HepG2 (cell line): ENCODE data around the gene CALML4. TPM values are rescaled to one million over a fixed set of nuclear protein-coding genes. Genes with fewer than 3 reads are reported as not detected.
A peak's percentile ranks its signal among the peaks of the same experiment; 100 is the strongest.

Experiments used
- AGO2 ChIP-seq: fragments of 200-400 bp; formaldehyde crosslinking; optimal IDR thresholded peaks from 2 replicates; pipeline ENCODE3; 2017; ENCODE audit warnings: mild to moderate bottlenecking, low read depth, low read length, moderate library complexity
- IRF2 ChIP-seq: IDR thresholded peaks from 2 replicates; pipeline ENCODE4 v1.6.1; 2018; ENCODE audit warnings: missing genetic modification reagents, missing compliant biosample characterization
- PHF8 ChIP-seq: sonication (generic); formaldehyde crosslinking; IDR thresholded peaks from 2 replicates; pipeline ENCODE4 v1.5.0; 2020; ENCODE audit warnings: missing genetic modification reagents
- SIN3B ChIP-seq: fragments of 150-350 bp; IDR thresholded peaks from 2 replicates; pipeline ENCODE4 v1.6.1; 2014; ENCODE audit warnings: low read length
- STAG1 ChIP-seq: sonication (generic); formaldehyde crosslinking; IDR thresholded peaks from 2 replicates; pipeline ENCODE4 v1.4.0; 2020; ENCODE audit warnings: missing genetic modification reagents
- ZBTB21 ChIP-seq: sonication (generic); formaldehyde crosslinking; IDR thresholded peaks from 2 replicates; pipeline ENCODE4 v1.4.0; 2020; ENCODE audit warnings: missing genetic modification reagents
- ZNF17 ChIP-seq: sonication (generic); formaldehyde crosslinking; IDR thresholded peaks from 2 replicates; pipeline ENCODE4 v1.5.0; 2020; ENCODE audit warnings: mild to moderate bottlenecking, missing genetic modification reagents
- ZNF20 ChIP-seq: sonication (generic); formaldehyde crosslinking; IDR thresholded peaks from 2 replicates; pipeline ENCODE4 v1.4.0; 2020; ENCODE audit warnings: mild to moderate bottlenecking, moderate library complexity, missing genetic modification reagents
- ZNF207 ChIP-seq: fragments of 450-650 bp; IDR thresholded peaks from 2 replicates; pipeline ENCODE4 v1.6.1; 2016; ENCODE audit warnings: antibody characterized with exemption, borderline replicate concordance
- ZNF251 ChIP-seq: sonication (generic); formaldehyde crosslinking; IDR thresholded peaks from 2 replicates; pipeline ENCODE4 v1.9.0; 2021; ENCODE audit warnings: mild to moderate bottlenecking, missing genetic modification reagents
- ZNF33B ChIP-seq: sonication (generic); formaldehyde crosslinking; IDR thresholded peaks from 2 replicates; pipeline ENCODE4 v1.5.1; 2020; ENCODE audit warnings: mild to moderate bottlenecking, missing genetic modification reagents
- ZNF501 ChIP-seq: sonication (generic); formaldehyde crosslinking; IDR thresholded peaks from 2 replicates; pipeline ENCODE4 v1.5.1; 2020; ENCODE audit warnings: mild to moderate bottlenecking, moderate library complexity, missing genetic modification reagents
- ZNF678 ChIP-seq: sonication (generic); formaldehyde crosslinking; IDR thresholded peaks from 2 replicates; pipeline ENCODE4 v1.4.0; 2020; ENCODE audit warnings: mild to moderate bottlenecking, missing genetic modification reagents
- ZNF773 ChIP-seq: sonication (generic); formaldehyde crosslinking; IDR thresholded peaks from 2 replicates; pipeline ENCODE4 v1.4.0; 2020; ENCODE audit warnings: missing genetic modification reagents, borderline replicate concordance
- polyA plus RNA-seq, 8 experiments: library from polyadenylated mRNA; depleted of rRNA in 3 of 8; stranded (reverse) in 7 of 8; unstranded in 1 of 8; fragments of >200 nt; fragmentation: Illumina TruSeq in 4 of 8; extraction: Trizol in 4 of 8; gene quantifications; 2 replicates each; pipeline versions ENCODE4 v1.2.1 to v1.2.3, GENCODE V29; 2011 to 2016; ENCODE audit warnings: low read depth in 4 of 8, missing spikeins in 1 of 8, mixed read lengths in 1 of 8; ENCODE audit not compliant: insufficient read depth in 1 of 8
- total RNA-seq, 5 experiments: library from RNA; depleted of rRNA; stranded (reverse); fragments of >200 nt; fragmentation: Illumina TruSeq; extraction: Trizol; gene quantifications; 2 replicates each; pipeline ENCODE4 v1.2.3, GENCODE V29; 2016; ENCODE audit warnings: low read depth in 1 of 5
- TF ChIP-seq, protein P1 (sequence below): IDR thresholded peaks from 2 replicates; pipeline ENCODE4 v1.6.1; 2012; ENCODE audit warnings: low read depth, low read length, improper control_type of control experiment
- TF ChIP-seq, protein P2 (sequence below): sonication (generic); formaldehyde crosslinking; IDR thresholded peaks from 2 replicates; pipeline ENCODE4 v1.4.0; 2020; ENCODE audit warnings: mild to moderate bottlenecking, missing genetic modification reagents
- TF ChIP-seq, protein P3 (sequence below): sonication (generic); formaldehyde crosslinking; IDR thresholded peaks from 2 replicates; pipeline ENCODE4 v1.4.0; 2020; ENCODE audit warnings: mild to moderate bottlenecking, low read depth, missing genetic modification reagents
- TF ChIP-seq, protein P4 (sequence below): IDR thresholded peaks from 2 replicates; pipeline ENCODE4 v1.6.1; 2016; ENCODE audit warnings: mild to moderate bottlenecking, missing biosample characterization, missing genetic modification reagents
- TF ChIP-seq, protein P5 (sequence below): fragments of 450-650 bp; IDR thresholded peaks from 2 replicates; pipeline ENCODE4 v1.6.1; 2017; ENCODE audit warnings: mild to moderate bottlenecking
- TF ChIP-seq, protein P6 (sequence below): sonication (generic); formaldehyde crosslinking; IDR thresholded peaks from 2 replicates; pipeline ENCODE4 v1.4.0; 2020; ENCODE audit warnings: missing genetic modification reagents
- TF ChIP-seq, protein P7 (sequence below): sonication (generic); formaldehyde crosslinking; IDR thresholded peaks from 2 replicates; pipeline ENCODE4 v1.4.0; 2020; ENCODE audit warnings: missing genetic modification reagents

CALML4 gene
- total and polyA plus RNA-seq, 2 of the 13 experiments (the other 11 are each of a cell fraction or from before 2014, with no cell fraction given), result 3.6 to 8.7 TPM

DNA sequence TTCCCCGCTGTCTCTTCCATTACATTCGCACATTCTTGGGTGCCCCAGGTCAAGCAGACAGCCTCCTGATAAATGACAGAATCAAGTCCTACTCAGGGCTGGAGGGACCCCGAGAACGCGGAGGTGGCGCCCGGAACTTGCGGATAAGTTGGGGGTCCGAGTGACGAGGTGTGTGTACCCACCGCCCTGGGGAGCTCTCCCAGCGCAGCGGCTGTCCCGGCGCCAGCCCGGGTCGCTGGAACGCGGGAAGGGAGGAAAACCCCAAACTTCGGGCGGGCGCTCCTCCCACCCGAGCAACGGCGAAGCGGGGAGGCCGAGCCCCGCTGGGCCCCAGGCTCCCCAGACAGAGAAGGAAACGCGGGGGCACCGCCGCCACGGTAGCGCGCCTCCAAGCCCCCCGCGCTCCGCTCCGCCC, 23.8 kb upstream of the CALML4 start (continued):
- TF ChIP-seq, protein P1, sequence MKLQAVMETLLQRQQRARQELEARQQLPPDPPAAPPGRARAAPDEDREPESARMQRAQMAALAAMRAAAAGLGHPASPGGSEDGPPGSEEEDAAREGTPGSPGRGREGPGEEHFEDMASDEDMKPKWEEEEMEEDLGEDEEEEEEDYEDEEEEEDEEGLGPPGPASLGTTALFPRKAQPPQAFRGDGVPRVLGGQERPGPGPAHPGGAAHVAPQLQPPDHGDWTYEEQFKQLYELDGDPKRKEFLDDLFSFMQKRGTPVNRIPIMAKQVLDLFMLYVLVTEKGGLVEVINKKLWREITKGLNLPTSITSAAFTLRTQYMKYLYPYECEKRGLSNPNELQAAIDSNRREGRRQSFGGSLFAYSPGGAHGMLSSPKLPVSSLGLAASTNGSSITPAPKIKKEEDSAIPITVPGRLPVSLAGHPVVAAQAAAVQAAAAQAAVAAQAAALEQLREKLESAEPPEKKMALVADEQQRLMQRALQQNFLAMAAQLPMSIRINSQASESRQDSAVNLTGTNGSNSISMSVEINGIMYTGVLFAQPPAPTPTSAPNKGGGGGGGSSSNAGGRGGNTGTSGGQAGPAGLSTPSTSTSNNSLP, result no peak
- TF ChIP-seq ZNF207 (no peak), AGO2 (peak; percentile 36), ZBTB21 (no peak), ZNF251 (no peak), ZNF33B (CRISPR knock-in tag) (no peak), ZNF501 (CRISPR knock-in tag) (peak; percentile 70; the same call in 1 of the 2 replicates), STAG1 (no peak), ZNF678 (CRISPR knock-in tag) (no peak), PHF8 (CRISPR knock-in tag) (no peak), ZNF17 (CRISPR knock-in tag) (no peak), ZNF20 (CRISPR knock-in tag) (no peak), SIN3B (no peak), ZNF773 (CRISPR knock-in tag) (no peak), IRF2 (CRISPR knock-in tag) (no peak)
- TF ChIP-seq, protein P2, sequence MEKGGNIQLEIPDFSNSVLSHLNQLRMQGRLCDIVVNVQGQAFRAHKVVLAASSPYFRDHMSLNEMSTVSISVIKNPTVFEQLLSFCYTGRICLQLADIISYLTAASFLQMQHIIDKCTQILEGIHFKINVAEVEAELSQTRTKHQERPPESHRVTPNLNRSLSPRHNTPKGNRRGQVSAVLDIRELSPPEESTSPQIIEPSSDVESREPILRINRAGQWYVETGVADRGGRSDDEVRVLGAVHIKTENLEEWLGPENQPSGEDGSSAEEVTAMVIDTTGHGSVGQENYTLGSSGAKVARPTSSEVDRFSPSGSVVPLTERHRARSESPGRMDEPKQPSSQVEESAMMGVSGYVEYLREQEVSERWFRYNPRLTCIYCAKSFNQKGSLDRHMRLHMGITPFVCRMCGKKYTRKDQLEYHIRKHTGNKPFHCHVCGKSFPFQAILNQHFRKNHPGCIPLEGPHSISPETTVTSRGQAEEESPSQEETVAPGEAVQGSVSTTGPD (CRISPR knock-in tag), result no peak
- TF ChIP-seq, protein P3, sequence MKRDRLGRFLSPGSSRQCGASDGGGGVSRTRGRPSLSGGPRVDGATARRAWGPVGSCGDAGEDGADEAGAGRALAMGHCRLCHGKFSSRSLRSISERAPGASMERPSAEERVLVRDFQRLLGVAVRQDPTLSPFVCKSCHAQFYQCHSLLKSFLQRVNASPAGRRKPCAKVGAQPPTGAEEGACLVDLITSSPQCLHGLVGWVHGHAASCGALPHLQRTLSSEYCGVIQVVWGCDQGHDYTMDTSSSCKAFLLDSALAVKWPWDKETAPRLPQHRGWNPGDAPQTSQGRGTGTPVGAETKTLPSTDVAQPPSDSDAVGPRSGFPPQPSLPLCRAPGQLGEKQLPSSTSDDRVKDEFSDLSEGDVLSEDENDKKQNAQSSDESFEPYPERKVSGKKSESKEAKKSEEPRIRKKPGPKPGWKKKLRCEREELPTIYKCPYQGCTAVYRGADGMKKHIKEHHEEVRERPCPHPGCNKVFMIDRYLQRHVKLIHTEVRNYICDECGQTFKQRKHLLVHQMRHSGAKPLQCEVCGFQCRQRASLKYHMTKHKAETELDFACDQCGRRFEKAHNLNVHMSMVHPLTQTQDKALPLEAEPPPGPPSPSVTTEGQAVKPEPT (CRISPR knock-in tag), result no peak
- TF ChIP-seq, protein P4, sequence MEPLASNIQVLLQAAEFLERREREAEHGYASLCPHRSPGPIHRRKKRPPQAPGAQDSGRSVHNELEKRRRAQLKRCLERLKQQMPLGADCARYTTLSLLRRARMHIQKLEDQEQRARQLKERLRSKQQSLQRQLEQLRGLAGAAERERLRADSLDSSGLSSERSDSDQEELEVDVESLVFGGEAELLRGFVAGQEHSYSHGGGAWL (CRISPR knock-in tag), result no peak
- TF ChIP-seq, protein P5, sequence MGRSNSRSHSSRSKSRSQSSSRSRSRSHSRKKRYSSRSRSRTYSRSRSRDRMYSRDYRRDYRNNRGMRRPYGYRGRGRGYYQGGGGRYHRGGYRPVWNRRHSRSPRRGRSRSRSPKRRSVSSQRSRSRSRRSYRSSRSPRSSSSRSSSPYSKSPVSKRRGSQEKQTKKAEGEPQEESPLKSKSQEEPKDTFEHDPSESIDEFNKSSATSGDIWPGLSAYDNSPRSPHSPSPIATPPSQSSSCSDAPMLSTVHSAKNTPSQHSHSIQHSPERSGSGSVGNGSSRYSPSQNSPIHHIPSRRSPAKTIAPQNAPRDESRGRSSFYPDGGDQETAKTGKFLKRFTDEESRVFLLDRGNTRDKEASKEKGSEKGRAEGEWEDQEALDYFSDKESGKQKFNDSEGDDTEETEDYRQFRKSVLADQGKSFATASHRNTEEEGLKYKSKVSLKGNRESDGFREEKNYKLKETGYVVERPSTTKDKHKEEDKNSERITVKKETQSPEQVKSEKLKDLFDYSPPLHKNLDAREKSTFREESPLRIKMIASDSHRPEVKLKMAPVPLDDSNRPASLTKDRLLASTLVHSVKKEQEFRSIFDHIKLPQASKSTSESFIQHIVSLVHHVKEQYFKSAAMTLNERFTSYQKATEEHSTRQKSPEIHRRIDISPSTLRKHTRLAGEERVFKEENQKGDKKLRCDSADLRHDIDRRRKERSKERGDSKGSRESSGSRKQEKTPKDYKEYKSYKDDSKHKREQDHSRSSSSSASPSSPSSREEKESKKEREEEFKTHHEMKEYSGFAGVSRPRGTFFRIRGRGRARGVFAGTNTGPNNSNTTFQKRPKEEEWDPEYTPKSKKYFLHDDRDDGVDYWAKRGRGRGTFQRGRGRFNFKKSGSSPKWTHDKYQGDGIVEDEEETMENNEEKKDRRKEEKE, result no peak
- TF ChIP-seq, protein P6, sequence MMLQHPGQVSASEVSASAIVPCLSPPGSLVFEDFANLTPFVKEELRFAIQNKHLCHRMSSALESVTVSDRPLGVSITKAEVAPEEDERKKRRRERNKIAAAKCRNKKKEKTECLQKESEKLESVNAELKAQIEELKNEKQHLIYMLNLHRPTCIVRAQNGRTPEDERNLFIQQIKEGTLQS, result no peak
- TF ChIP-seq, protein P7, sequence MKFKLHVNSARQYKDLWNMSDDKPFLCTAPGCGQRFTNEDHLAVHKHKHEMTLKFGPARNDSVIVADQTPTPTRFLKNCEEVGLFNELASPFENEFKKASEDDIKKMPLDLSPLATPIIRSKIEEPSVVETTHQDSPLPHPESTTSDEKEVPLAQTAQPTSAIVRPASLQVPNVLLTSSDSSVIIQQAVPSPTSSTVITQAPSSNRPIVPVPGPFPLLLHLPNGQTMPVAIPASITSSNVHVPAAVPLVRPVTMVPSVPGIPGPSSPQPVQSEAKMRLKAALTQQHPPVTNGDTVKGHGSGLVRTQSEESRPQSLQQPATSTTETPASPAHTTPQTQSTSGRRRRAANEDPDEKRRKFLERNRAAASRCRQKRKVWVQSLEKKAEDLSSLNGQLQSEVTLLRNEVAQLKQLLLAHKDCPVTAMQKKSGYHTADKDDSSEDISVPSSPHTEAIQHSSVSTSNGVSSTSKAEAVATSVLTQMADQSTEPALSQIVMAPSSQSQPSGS (CRISPR knock-in tag), result no peak
